Endodermal cell (in vitro differentiated cells): ENCODE data around the gene KRT1. TPM values are rescaled to one million over a fixed set of nuclear protein-coding genes. Genes with fewer than 3 reads are reported as not detected.

ENCODE experiments used
- DNase-seq: peaks from one replicate; pipeline ENCODE4 v3.0.0-alpha.2; 2017
- H3K27ac ChIP-seq: 2 replicates; pipeline ENCODE4 v1.5.1; 2013; ENCODE audit warnings: mild to moderate bottlenecking, low read depth, low read length, moderate library complexity
- H3K27me3 ChIP-seq: 2 replicates; pipeline ENCODE4 v1.6.1; 2013; ENCODE audit warnings: mild to moderate bottlenecking, low read length, moderate library complexity; ENCODE audit not compliant: insufficient read depth, control insufficient read depth, poor library complexity, severe bottlenecking
- H3K36me3 ChIP-seq: 2 replicates; pipeline ENCODE4 v1.7.0; 2013; ENCODE audit warnings: mild to moderate bottlenecking, low read length, moderate library complexity; ENCODE audit not compliant: control insufficient read depth, insufficient read depth
- H3K4me1 ChIP-seq: one replicate; pipeline ENCODE4 v1.7.0; 2013; ENCODE audit warnings: low read length; ENCODE audit not compliant: control insufficient read depth, insufficient read depth
- H3K4me3 ChIP-seq: 2 replicates; pipeline ENCODE4 v1.5.1; 2013; ENCODE audit warnings: mild to moderate bottlenecking, low read length, moderate library complexity
- H3K9ac ChIP-seq: 2 replicates; pipeline ENCODE4 v1.6.1; 2013; ENCODE audit warnings: mild to moderate bottlenecking, low read length, moderate library complexity; ENCODE audit not compliant: poor library complexity, severe bottlenecking; ENCODE audit errors: extremely low read depth
- H3K9me3 ChIP-seq: 2 replicates; pipeline ENCODE4 v1.6.1; 2013; ENCODE audit warnings: mild to moderate bottlenecking, low read length, moderate library complexity; ENCODE audit not compliant: control insufficient read depth
- H3K27ac Mint-ChIP-seq: 2 replicates; pipeline ENCODE4 v1.8.0; 2020; ENCODE audit warnings: mixed read lengths
- H3K27me3 Mint-ChIP-seq: 2 replicates; pipeline ENCODE4 v1.8.0; 2021; ENCODE audit warnings: mild to moderate bottlenecking, mixed read lengths; ENCODE audit not compliant: insufficient read depth
- H3K36me3 Mint-ChIP-seq: 2 replicates; pipeline ENCODE4 v1.8.0; 2020; ENCODE audit warnings: low read depth, mixed read lengths
- H3K4me1 Mint-ChIP-seq: 2 replicates; pipeline ENCODE4 v1.8.0; 2020; ENCODE audit warnings: mixed read lengths
- H3K4me3 Mint-ChIP-seq: 2 replicates; pipeline ENCODE4 v1.8.0; 2020; ENCODE audit warnings: mild to moderate bottlenecking, moderate library complexity, mixed read lengths
- H3K9me3 Mint-ChIP-seq: 2 replicates; pipeline ENCODE4 v1.8.0; 2020; ENCODE audit warnings: mild to moderate bottlenecking, mixed read lengths
- CTCF ChIP-seq: fragments of 200-600 bp; sonication (generic); conservative IDR thresholded peaks from 2 replicates; pipeline ENCODE4 v1.5.0; 2021; ENCODE audit warnings: antibody characterized with exemption, mild to moderate bottlenecking
- WGBS, 2 experiments: methylation state at CpG; one replicate each; pipeline versions ENCODE4 v1.1.5 to v1.1.7; 2013; ENCODE audit warnings: missing lambda C conversion rate in 2 of 2, mixed read lengths in 1 of 2; ENCODE audit not compliant: insufficient coverage in 1 of 2, insufficient read length in 1 of 2; 5-methylcytosine and 5-hydroxymethylcytosine counted together
- total RNA-seq, 2 donors: library from RNA; stranded (reverse); fragmentation: NEBNext Ultra II Directional in 1 of 2; extraction: Animal tissue kit (Norgen Biotek cat#: 25700) in 1 of 2; gene quantifications; 2 replicates in 1 of 2; 3 replicates in 1 of 2; pipeline ENCODE4 v1.2.1, GENCODE V29; 2021

Gene KRT1
- total RNA-seq, 2 donors from 2014 or later, result not detected

DNA sequence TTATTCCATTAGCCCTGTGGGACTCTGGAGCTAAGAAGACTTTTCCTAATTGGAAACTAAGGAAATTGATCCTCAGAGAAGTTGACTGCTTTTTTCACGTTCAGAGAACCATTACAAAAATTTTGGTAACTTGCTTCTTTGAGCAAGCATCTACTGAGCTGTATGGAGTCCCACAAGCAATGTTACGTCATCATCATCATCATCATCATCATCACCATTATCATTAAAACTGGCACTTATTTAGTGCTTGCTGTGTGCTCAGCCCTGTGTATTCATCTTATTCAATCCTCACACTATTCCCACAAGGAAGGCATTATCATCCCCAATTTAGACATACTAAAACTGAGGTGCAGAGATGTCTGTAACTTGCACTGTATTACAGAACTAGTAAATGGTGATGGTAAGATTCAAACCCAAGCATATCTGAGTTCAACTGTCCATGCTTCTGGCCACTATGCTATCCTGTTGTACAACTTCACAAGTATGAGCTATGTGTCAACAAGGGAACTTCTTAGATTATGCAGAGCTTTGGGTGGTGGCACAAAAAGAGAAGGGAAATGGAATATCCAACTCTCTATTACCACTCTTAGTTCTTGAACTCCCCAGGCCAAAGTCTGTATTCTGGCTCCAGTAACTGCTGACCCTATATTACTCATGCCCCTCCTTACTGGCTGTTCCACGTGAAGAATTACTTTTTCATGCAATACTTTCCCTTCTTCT, 6.3 kb downstream of the KRT1 start:
- Mint-ChIP-seq H3K9me3 (no peaks in the 10 kb centered on the region), H3K4me3 (no peak overlapping the region), H3K27ac (no peak overlapping the region), H3K27me3 (peaks cover 36% of the 10 kb centered on the region), H3K4me1 (no peaks in the 10 kb centered on the region), H3K36me3 (no peaks in the 10 kb centered on the region)
- H3K9ac ChIP-seq, result no peak overlapping the region
- no peak for DNase-seq
- no peaks in the 10 kb centered on the region for H3K4me1 ChIP-seq
- no peaks in the 10 kb centered on the region for H3K36me3 ChIP-seq
- no peak overlapping the region for H3K27ac ChIP-seq
- WGBS, 2 experiments, result 80 to 90% methylated on average over 3 of the region's 3 CpGs
- H3K27me3 ChIP-seq, result peaks cover 75% of the 10 kb centered on the region
- no peak overlapping the region for H3K4me3 ChIP-seq
- TF ChIP-seq CTCF, result no peak
- H3K9me3 ChIP-seq, result no peaks in the 10 kb centered on the region

DNA sequence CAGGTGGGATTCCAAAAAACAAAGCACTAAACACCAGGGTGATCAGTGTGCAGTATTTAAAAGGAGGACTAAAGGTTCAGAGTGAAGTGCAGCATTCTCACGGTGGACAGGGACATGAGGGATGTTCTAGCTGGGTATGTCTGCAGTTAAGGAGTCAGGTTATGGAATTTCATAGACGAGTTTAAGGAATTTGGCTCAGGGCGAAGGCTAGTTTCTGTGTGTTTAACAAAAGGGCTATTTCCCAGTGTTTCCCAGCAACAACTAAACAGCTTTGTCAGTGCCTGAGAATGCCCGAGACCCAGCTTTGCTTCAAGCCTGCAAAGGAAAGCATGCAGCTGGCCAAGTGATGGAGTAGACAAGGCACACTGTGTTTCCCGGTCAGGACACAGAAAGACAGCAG, 7.0 kb downstream of the KRT1 start:
- H3K27ac ChIP-seq, result no peak overlapping the region
- no peaks in the 10 kb centered on the region for H3K4me1 ChIP-seq
- H3K9ac ChIP-seq, result no peak overlapping the region
- no peak overlapping the region for H3K4me3 ChIP-seq
- H3K36me3 ChIP-seq, result no peaks in the 10 kb centered on the region
- 73 to 90% methylated on average over 5 of the region's 5 CpGs for WGBS, 2 experiments
- H3K27me3 ChIP-seq, result peaks cover 72% of the 10 kb centered on the region
- no peaks in the 10 kb centered on the region for H3K36me3 Mint-ChIP-seq
- H3K4me3 Mint-ChIP-seq, result no peak overlapping the region
- H3K9me3 ChIP-seq, result no peaks in the 10 kb centered on the region
- TF ChIP-seq CTCF, result no peak
- DNase-seq, result no peak
- no peak overlapping the region for H3K27ac Mint-ChIP-seq
- peaks cover 34% of the 10 kb centered on the region for H3K27me3 Mint-ChIP-seq
- H3K9me3 Mint-ChIP-seq, result no peaks in the 10 kb centered on the region
- no peaks in the 10 kb centered on the region for H3K4me1 Mint-ChIP-seq

GRCh38 chr12:52672321-52672933, 7.8 kb downstream of the KRT1 start:
- WGBS, 2 experiments, result 76 to 81% methylated on average over 2 of the region's 2 CpGs
- Mint-ChIP-seq H3K27me3 (peaks cover 31% of the 10 kb centered on the region), H3K36me3 (no peaks in the 10 kb centered on the region), H3K4me1 (no peaks in the 10 kb centered on the region), H3K4me3 (no peak overlapping the region), H3K9me3 (no peaks in the 10 kb centered on the region), H3K27ac (no peak overlapping the region)
- Histone ChIP-seq H3K4me1 (no peaks in the 10 kb centered on the region), H3K36me3 (no peaks in the 10 kb centered on the region), H3K9ac (no peak overlapping the region), H3K4me3 (no peak overlapping the region), H3K27me3 (peaks cover 65% of the 10 kb centered on the region), H3K9me3 (no peaks in the 10 kb centered on the region), H3K27ac (no peak overlapping the region)
- DNase-seq, result no peak
- TF ChIP-seq CTCF, result no peak
